HG03175 (cell line): ENCODE measurements around the gene DISC1.

ENCODE experiments used
- ATAC-seq: cut with Tn5 transposase; IDR thresholded peaks from one replicate; pipeline ENCODE4 v1.9.1; 2021; ENCODE audit warnings: mild to moderate bottlenecking, moderate library complexity; ENCODE audit not compliant: unreplicated experiment

DISC1 gene

GRCh38 chr1:231971397-231972110, 345.0 kb downstream of the DISC1 start:
- ATAC-seq: no peak

DNA sequence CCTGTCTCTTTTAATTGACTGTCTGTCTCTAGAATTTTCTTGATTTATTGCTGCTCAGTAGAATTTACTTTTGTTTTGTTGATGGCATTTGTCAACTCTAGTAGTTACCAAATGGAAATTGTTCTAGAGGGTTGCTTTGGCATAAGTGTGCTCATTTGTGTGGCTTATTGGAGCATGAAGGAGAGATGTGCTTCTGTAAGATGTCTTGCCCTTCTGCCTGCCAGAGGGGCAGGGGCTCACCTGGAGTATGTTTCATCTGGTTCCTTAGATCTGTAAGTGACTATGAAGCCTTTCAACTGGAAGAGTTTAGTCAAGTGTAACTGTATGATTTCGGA, 345.5 kb downstream of the DISC1 start:
- no peak for ATAC-seq

- ATAC-seq: no peak
Measured at GRCh38 chr1:231973830-231974229, 347.2 kb downstream of the DISC1 start.

- no peak for ATAC-seq
Measured at GRCh38 chr1:231976231-231976630, 349.6 kb downstream of the DISC1 start.

GRCh38 chr1:231981675-231982074, 355.1 kb downstream of the DISC1 start:
- no peak for ATAC-seq

- no peak for ATAC-seq
Measured at GRCh38 chr1:231982871-231983587, 356.4 kb downstream of the DISC1 start.

- no peak for ATAC-seq
Measured at GRCh38 chr1:231983588-231984193, 357.1 kb downstream of the DISC1 start.

DNA sequence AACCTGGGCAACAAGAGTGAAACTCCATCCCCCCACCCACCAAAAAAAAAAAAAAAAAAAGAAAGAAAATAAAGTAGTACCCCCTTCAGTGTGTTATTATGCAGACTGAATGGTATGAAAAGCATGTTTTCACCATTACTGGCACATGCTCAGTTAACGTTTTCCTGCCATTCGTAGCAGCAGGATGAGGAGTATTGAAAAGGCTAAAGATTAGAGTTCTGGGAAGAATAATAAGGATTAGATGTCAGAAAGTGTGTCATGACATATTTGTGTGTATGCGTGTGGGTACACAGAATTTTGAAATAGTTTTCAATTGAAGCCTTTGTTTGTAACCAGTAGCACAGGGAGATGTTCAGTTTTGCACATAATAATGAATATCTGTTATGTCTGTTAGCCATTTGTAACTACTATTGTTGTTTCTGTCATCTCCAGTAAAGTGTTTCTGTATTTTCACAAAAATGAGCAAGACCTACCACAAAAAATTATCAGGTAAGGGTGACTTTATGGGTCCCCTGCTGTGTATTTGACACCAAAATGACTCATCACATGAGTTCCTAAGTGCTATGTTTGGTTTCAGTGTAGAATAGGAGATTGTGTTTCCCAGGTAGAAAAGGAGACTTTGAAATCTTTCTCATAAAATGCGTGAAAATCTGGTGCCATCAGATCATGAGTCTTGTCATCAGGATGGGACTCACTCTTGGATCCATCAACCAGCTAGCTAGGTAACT, 358.9 kb downstream of the DISC1 start:
- ATAC-seq: no peak

GRCh38 chr1:231986631-231987336, 360.2 kb downstream of the DISC1 start:
- no peak for ATAC-seq

DNA sequence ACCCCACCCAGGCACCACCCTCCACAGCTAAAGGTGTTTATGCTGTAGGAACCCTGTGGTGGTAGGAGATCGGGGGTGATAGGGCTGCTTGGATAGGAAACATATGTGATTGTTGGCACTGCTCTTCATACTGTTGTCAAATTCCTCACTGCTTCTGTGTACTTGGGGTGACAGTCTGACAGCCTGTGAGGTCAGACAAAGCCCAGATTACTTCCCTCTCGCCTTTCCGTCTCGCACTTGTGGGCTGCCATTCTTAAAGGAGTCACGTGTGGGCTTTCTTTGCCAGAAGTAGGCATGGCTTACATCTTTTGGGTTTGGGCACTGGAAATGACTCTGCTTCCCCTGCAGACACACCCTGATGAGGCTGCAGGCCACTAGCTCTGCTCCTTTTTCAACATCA, 363.8 kb downstream of the DISC1 start:
- no peak for ATAC-seq

GRCh38 chr1:231991231-231991630, 364.6 kb downstream of the DISC1 start:
- no peak for ATAC-seq

DNA sequence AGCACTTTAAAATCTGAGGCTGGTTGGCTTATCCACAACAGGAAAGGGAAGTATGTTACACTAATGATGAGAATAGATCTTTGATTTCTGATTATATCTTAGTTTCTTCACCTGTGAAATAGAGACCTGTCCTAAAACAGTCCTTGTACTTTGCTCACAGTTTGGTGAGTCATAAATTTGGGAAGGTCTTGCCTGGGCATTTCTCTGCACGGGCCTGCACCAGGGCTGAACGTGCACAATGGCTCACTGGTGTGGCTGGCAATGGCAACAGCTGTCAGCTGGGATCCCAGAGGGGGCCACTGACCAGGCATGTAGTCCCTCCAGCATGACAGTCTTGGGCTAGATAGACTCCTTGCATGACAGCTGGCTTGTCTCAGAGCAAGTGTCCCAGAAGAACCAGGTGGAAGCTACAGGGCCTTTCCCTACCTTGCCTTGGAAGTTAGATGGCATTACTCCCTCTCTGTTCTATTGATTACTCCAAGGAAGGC, 367.4 kb downstream of the DISC1 start:
- no peak for ATAC-seq

- no peak for ATAC-seq
Measured at GRCh38 chr1:231998791-231999190, 372.2 kb downstream of the DISC1 start.

GRCh38 chr1:232005300-232005699, 378.7 kb downstream of the DISC1 start:
- ATAC-seq: no peak

GRCh38 chr1:232009741-232010140, 383.2 kb downstream of the DISC1 start:
- ATAC-seq: no peak

DNA sequence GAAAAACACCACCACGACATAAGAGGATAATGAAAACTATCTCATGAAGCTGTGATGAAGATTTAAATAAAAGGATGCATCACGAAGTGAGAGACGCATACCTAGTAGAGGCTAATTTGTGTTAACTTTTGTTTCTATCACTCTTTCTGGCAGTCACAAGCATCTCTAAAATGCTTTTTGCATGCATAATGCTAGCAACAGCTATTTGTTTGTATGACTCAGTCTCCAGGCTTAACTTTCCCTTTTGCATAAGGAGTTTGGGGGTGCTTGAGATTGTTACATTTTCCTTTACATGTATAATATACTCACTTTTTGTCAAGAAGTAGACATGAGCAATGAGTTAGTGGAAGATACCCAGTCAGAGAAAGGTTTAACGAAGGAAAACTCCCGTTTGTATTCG, 385.4 kb downstream of the DISC1 start:
- no peak for ATAC-seq

GRCh38 chr1:232012773-232013386, 386.3 kb downstream of the DISC1 start:
- no peak for ATAC-seq

DNA sequence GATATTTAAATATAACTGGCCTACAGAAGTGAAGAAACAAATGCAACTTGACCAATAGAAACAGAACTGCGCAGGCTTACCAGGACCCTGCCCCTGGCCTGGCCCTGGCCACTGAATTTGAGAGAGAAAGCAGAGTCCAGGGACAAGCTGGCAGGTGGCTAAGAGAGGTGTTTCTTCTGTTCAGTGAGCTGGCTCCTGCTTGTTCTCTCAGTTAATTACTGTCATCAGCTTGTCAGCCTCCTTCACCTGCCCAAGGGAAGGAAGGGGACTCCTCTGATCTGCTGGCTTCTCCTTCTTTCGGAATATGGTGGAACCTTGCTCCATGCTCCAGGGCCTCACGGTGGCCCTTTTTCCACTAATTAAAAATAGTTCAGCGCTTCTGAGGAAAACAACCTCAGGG, 388.4 kb downstream of the DISC1 start:
- no peak for ATAC-seq

- ATAC-seq: no peak
Measured at GRCh38 chr1:232016616-232017015, 390.0 kb downstream of the DISC1 start.

DNA sequence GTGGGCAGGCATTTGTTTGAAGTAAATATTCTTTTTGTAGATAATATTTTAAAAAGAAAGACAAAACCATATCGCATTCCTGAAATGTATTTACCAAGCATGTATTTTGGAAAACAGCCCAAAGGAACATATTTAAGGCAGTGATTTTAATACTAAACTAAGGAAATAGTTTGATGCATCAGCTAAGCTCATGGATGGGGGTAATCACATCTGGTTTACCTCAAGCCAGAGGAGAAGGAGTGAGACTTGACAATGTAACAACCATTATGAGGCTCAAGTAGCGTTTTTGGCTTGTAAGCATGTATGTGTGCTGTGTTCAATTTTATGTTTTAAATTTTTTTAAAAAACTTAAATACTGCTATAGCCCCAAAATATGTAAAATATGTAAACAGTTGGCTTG, 390.5 kb downstream of the DISC1 start:
- ATAC-seq: no peak
